Ishikawa (cell line): ENCODE measurements around the gene GALNT13.

Source experiments
- CEBPB ChIP-seq: IDR thresholded peaks from 2 replicates; pipeline ENCODE4 v1.6.1; 2012
- CREB1 ChIP-seq: IDR thresholded peaks from 2 replicates; pipeline ENCODE4 v1.6.1; 2012; ENCODE audit warnings: low read depth
- EGR1 ChIP-seq: IDR thresholded peaks from 2 replicates; pipeline ENCODE4 v1.6.1; 2012
- EP300 ChIP-seq: IDR thresholded peaks from 2 replicates; pipeline ENCODE4 v1.6.1; 2012; ENCODE audit warnings: borderline replicate concordance
- FOXM1 ChIP-seq: IDR thresholded peaks from 2 replicates; pipeline ENCODE4 v1.6.1; 2012; ENCODE audit warnings: low read depth, borderline replicate concordance
- NFIC ChIP-seq: IDR thresholded peaks from 2 replicates; pipeline ENCODE4 v1.6.1; 2012
- RAD21 ChIP-seq: IDR thresholded peaks from 2 replicates; pipeline ENCODE4 v1.6.1; 2012; ENCODE audit warnings: low read depth
- TAF1 ChIP-seq: IDR thresholded peaks from 2 replicates; pipeline ENCODE4 v1.6.1; 2012; ENCODE audit warnings: low read depth, mild to moderate bottlenecking
- TCF12 ChIP-seq: IDR thresholded peaks from 2 replicates; pipeline ENCODE4 v1.6.1; 2012; ENCODE audit warnings: low read depth
- TEAD4 ChIP-seq: IDR thresholded peaks from 2 replicates; pipeline ENCODE4 v1.6.1; 2012
- USF1 ChIP-seq: IDR thresholded peaks from 2 replicates; pipeline ENCODE4 v1.6.1; 2012
- YY1 ChIP-seq: IDR thresholded peaks from 2 replicates; pipeline ENCODE4 v1.6.1; 2012; ENCODE audit warnings: low read depth
- ZBTB7A ChIP-seq: IDR thresholded peaks from 2 replicates; pipeline ENCODE4 v1.6.1; 2012; ENCODE audit warnings: low read depth
- TF ChIP-seq, protein P1 (sequence below): IDR thresholded peaks from 2 replicates; pipeline ENCODE4 v1.6.1; 2012
- TF ChIP-seq, protein P2 (sequence below): IDR thresholded peaks from 2 replicates; pipeline ENCODE4 v1.6.1; 2012; ENCODE audit warnings: low read depth, mild to moderate bottlenecking

GALNT13 gene

GRCh38 chr2:154049561-154049960 is 177.8 kb downstream of the GALNT13 start:
- TF ChIP-seq FOXM1 = no peak
- TF ChIP-seq USF1 = no peak
- TF ChIP-seq ZBTB7A = no peak
- TF ChIP-seq EP300 = no peak
- no peak for TF ChIP-seq CEBPB
- TF ChIP-seq NFIC = no peak
- TF ChIP-seq RAD21 = no peak
- no peak for TF ChIP-seq TAF1
- TF ChIP-seq, protein P1, sequence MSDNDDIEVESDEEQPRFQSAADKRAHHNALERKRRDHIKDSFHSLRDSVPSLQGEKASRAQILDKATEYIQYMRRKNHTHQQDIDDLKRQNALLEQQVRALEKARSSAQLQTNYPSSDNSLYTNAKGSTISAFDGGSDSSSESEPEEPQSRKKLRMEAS = no peak
- TF ChIP-seq YY1 = no peak
- TF ChIP-seq TCF12 = no peak
- TF ChIP-seq, protein P2, sequence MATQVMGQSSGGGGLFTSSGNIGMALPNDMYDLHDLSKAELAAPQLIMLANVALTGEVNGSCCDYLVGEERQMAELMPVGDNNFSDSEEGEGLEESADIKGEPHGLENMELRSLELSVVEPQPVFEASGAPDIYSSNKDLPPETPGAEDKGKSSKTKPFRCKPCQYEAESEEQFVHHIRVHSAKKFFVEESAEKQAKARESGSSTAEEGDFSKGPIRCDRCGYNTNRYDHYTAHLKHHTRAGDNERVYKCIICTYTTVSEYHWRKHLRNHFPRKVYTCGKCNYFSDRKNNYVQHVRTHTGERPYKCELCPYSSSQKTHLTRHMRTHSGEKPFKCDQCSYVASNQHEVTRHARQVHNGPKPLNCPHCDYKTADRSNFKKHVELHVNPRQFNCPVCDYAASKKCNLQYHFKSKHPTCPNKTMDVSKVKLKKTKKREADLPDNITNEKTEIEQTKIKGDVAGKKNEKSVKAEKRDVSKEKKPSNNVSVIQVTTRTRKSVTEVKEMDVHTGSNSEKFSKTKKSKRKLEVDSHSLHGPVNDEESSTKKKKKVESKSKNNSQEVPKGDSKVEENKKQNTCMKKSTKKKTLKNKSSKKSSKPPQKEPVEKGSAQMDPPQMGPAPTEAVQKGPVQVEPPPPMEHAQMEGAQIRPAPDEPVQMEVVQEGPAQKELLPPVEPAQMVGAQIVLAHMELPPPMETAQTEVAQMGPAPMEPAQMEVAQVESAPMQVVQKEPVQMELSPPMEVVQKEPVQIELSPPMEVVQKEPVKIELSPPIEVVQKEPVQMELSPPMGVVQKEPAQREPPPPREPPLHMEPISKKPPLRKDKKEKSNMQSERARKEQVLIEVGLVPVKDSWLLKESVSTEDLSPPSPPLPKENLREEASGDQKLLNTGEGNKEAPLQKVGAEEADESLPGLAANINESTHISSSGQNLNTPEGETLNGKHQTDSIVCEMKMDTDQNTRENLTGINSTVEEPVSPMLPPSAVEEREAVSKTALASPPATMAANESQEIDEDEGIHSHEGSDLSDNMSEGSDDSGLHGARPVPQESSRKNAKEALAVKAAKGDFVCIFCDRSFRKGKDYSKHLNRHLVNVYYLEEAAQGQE = no peak
- no peak for TF ChIP-seq TEAD4
- no peak for TF ChIP-seq EGR1
- TF ChIP-seq CREB1 = no peak

DNA sequence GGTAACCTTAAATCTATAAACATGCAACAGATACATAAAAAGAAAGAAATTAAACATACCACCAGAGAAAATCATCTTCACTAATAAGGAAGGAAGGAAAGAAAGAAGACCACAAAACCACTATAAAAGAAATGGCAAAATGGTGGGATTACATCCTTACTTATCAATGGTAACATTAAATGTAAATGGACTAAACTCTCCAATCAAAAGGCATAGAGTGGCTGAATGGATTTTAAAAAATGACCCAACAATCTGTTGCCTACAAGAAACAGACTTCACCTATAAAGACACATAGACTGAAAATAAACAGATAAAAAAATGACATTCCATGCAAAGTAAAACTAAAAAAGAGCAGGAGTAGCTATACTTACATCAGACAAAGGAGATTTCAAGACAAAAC is 195.4 kb downstream of the GALNT13 start:
- TF ChIP-seq YY1 = no peak
- no peak for TF ChIP-seq USF1
- no peak for TF ChIP-seq CEBPB
- TF ChIP-seq FOXM1 = no peak
- TF ChIP-seq, protein P2 = no peak
- no peak for TF ChIP-seq TAF1
- TF ChIP-seq TEAD4 = no peak
- TF ChIP-seq NFIC = no peak
- no peak for TF ChIP-seq TCF12
- no peak for TF ChIP-seq RAD21
- TF ChIP-seq ZBTB7A = no peak
- TF ChIP-seq EP300 = no peak
- no peak for TF ChIP-seq EGR1
- TF ChIP-seq CREB1 = no peak
- TF ChIP-seq, protein P1 = no peak

GRCh38 chr2:154078926-154079325 is 207.2 kb downstream of the GALNT13 start:
- no peak for TF ChIP-seq TEAD4
- TF ChIP-seq TAF1 = no peak
- no peak for TF ChIP-seq TCF12
- no peak for TF ChIP-seq EP300
- TF ChIP-seq NFIC = no peak
- TF ChIP-seq CREB1 = no peak
- TF ChIP-seq, protein P2 = no peak
- no peak for TF ChIP-seq FOXM1
- no peak for TF ChIP-seq ZBTB7A

DNA sequence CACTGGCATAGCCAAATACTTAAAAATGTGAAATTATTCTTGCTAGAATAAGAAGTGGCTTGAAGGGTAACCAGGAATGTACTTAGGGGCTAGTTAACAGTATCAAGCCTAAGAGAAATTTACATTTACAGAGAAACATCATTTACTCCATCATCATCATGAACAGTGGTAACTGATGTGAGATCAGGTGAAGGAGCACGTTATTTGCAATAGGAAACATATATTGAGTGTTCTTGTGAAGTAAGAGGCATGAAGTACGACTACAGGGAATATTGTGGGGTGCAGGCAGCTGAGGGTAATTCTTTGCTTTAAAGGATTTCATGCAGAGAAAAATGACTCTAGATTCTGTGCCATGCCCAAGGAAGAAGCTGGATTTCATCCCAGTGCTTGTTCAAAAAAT is 220.8 kb downstream of the GALNT13 start:
- TF ChIP-seq, protein P1 = no peak
- TF ChIP-seq, protein P2 = no peak
- TF ChIP-seq EP300 = no peak
- no peak for TF ChIP-seq EGR1
- TF ChIP-seq USF1 = no peak
- TF ChIP-seq TAF1 = no peak
- TF ChIP-seq TCF12 = no peak
- no peak for TF ChIP-seq TEAD4
- TF ChIP-seq FOXM1 = no peak
- TF ChIP-seq NFIC = no peak
- no peak for TF ChIP-seq YY1
- TF ChIP-seq RAD21 = no peak
- TF ChIP-seq CREB1 = no peak
- no peak for TF ChIP-seq ZBTB7A
- no peak for TF ChIP-seq CEBPB
